ENCODE data around the gene PTPRK.
A peak's percentile ranks its signal among the peaks of the same experiment; 100 is the strongest.

The PTPRK gene

DNA sequence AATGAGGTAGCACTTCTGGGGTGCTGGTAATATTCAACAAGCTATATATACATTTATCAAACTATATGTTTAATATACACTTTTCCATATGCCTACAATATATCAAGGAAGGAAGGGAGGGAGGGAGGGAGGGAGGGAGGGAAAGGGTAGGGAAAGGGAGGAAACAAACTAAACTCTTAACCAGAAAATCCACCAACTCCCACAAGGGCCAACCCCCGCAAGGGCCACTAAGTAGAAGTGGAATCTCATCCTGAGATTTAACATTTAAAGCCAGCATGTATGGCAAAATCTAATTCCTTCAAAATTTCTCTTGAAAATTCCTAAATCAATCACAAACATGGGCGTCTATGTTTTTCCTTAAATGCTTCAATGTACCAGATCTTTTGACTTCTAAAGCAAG is 320.9 kb downstream of the PTPRK start:
- TF ChIP-seq, protein P1, sequence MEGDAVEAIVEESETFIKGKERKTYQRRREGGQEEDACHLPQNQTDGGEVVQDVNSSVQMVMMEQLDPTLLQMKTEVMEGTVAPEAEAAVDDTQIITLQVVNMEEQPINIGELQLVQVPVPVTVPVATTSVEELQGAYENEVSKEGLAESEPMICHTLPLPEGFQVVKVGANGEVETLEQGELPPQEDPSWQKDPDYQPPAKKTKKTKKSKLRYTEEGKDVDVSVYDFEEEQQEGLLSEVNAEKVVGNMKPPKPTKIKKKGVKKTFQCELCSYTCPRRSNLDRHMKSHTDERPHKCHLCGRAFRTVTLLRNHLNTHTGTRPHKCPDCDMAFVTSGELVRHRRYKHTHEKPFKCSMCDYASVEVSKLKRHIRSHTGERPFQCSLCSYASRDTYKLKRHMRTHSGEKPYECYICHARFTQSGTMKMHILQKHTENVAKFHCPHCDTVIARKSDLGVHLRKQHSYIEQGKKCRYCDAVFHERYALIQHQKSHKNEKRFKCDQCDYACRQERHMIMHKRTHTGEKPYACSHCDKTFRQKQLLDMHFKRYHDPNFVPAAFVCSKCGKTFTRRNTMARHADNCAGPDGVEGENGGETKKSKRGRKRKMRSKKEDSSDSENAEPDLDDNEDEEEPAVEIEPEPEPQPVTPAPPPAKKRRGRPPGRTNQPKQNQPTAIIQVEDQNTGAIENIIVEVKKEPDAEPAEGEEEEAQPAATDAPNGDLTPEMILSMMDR (IDR thresholded peaks at IDR 0.05; ENCODE audit: low read depth, low read length), result no peak
- in situ Hi-C loops (cut with HindIII; ENCODE audit: low sequenced_read_pairs), result no loop called here
- no peak for DNase-seq (ENCODE audit: low read depth, low spot score)
- H3K4me3 ChIP-seq (ENCODE audit: low read depth, low read length), result no peak overlapping the region

- TF ChIP-seq, protein P1 (IDR thresholded peaks at IDR 0.05; ENCODE audit: low read depth, low read length), result no peak
Observed at GRCh38 chr6:128192972-128193371, 327.4 kb downstream of the PTPRK start.

GRCh38 chr6:128188678-128189077 is 331.7 kb downstream of the PTPRK start:
- H3K4me3 ChIP-seq (ENCODE audit: low read depth, low read length), result no peak overlapping the region
- TF ChIP-seq, protein P1 (IDR thresholded peaks at IDR 0.05; ENCODE audit: low read depth, low read length), result no peak
- in situ Hi-C loops (cut with HindIII; ENCODE audit: low sequenced_read_pairs), result no loop called here
- DNase-seq (ENCODE audit: low read depth, low spot score), result no peak

More at GRCh38 chr6:128192972-128193371, 327.4 kb downstream of the PTPRK start:
- H3K4me3 ChIP-seq (ENCODE audit: low read depth, low read length), result no peak overlapping the region
- in situ Hi-C loops (cut with HindIII; ENCODE audit: low sequenced_read_pairs), result no loop called here
- no peak for DNase-seq (ENCODE audit: low read depth, low spot score)

- no peak for DNase-seq (ENCODE audit: low read depth, low spot score)
- TF ChIP-seq, protein P1 (IDR thresholded peaks at IDR 0.05; ENCODE audit: low read depth, low read length), result no peak
- in situ Hi-C loops (cut with HindIII; ENCODE audit: low sequenced_read_pairs), result no loop called here
- peak overlapping the region; percentile 3 for H3K4me3 ChIP-seq (ENCODE audit: low read depth, low read length)
Observed at GRCh38 chr6:128186729-128187128, 333.7 kb downstream of the PTPRK start.

- no peak overlapping the region for H3K4me3 ChIP-seq (ENCODE audit: low read depth, low read length)
- no peak for DNase-seq (ENCODE audit: low read depth, low spot score)
- in situ Hi-C loops (cut with HindIII; ENCODE audit: low sequenced_read_pairs), result no loop called here
- TF ChIP-seq, protein P1 (IDR thresholded peaks at IDR 0.05; ENCODE audit: low read depth, low read length), result no peak
Observed at GRCh38 chr6:128179876-128180438, 340.4 kb downstream of the PTPRK start.

DNA sequence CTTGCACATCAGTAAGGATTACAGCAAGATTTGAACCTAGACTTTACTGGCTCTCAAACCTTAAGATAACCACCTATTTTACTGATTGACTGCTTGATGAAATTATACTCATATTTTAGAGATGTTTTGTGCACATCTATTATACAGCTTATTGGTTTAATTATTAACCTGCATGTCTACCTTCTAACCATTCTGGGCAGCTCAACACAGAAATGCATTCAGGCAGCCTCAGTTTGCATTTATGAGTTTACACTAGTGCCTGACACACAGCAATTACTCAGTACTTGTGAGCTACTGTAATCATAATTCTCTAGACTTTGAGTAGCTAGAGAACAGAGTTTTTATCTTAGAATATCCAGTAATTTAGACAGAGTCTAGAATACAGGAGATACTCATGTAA is 345.7 kb downstream of the PTPRK start:
- no peak overlapping the region for H3K4me3 ChIP-seq (ENCODE audit: low read depth, low read length)
- in situ Hi-C loops (cut with HindIII; ENCODE audit: low sequenced_read_pairs), result no loop called here
- no peak for DNase-seq (ENCODE audit: low read depth, low spot score)
- TF ChIP-seq, protein P1 (IDR thresholded peaks at IDR 0.05; ENCODE audit: low read depth, low read length), result no peak
